NCI-H446 (cell line): ENCODE measurements around the gene DNAH9.

Source experiments
- DNase-seq, 2 experiments: peaks; one replicate each; lab custom pipeline; 2025; lab: John Stamatoyannopoulos, UW

DNAH9 gene

GRCh38 chr17:11610999-11611566 is 12.8 kb downstream of the DNAH9 start:
- no peak for DNase-seq

- no peak for DNase-seq
Measured at GRCh38 chr17:11612956-11613355, 14.7 kb downstream of the DNAH9 start.

- DNase-seq = no peak
Measured at GRCh38 chr17:11618861-11619566, 20.7 kb downstream of the DNAH9 start.

- no peak for DNase-seq
Measured at GRCh38 chr17:11622492-11622891, 24.2 kb downstream of the DNAH9 start.

- DNase-seq = no peak
Measured at GRCh38 chr17:11624976-11625375, 26.7 kb downstream of the DNAH9 start.

GRCh38 chr17:11625878-11626277 is 27.6 kb downstream of the DNAH9 start:
- DNase-seq = no peak

GRCh38 chr17:11627301-11627940 is 29.2 kb downstream of the DNAH9 start:
- DNase-seq = no peak

- no peak for DNase-seq
Measured at GRCh38 chr17:11628374-11628773, 30.1 kb downstream of the DNAH9 start.

GRCh38 chr17:11628831-11629230 is 30.6 kb downstream of the DNAH9 start:
- no peak for DNase-seq

GRCh38 chr17:11636771-11637170 is 38.5 kb downstream of the DNAH9 start:
- no peak for DNase-seq

GRCh38 chr17:11637796-11638195 is 39.5 kb downstream of the DNAH9 start:
- no peak for DNase-seq

GRCh38 chr17:11638700-11639265 is 40.5 kb downstream of the DNAH9 start:
- no peak for DNase-seq

- DNase-seq = no peak
Measured at GRCh38 chr17:11639736-11640462, 41.6 kb downstream of the DNAH9 start.

- no peak for DNase-seq
Measured at GRCh38 chr17:11640463-11640814, 42.2 kb downstream of the DNAH9 start.

GRCh38 chr17:11641521-11642275 is 43.4 kb downstream of the DNAH9 start:
- DNase-seq = no peak

- no peak for DNase-seq
Measured at GRCh38 chr17:11642655-11643054, 44.4 kb downstream of the DNAH9 start.

- DNase-seq = no peak
Measured at GRCh38 chr17:11643851-11644250, 45.6 kb downstream of the DNAH9 start.

GRCh38 chr17:11644265-11645212 is 46.3 kb downstream of the DNAH9 start:
- DNase-seq = peak; percentile 2 to 71

GRCh38 chr17:11645426-11645825 is 47.2 kb downstream of the DNAH9 start:
- no peak for DNase-seq

GRCh38 chr17:11651089-11651488 is 52.8 kb downstream of the DNAH9 start:
- no peak for DNase-seq

- DNase-seq = no peak
Measured at GRCh38 chr17:11668618-11669017, 70.3 kb downstream of the DNAH9 start.
